Measurements from ENCODE around the gene SPIB. TPM values are rescaled to one million over a fixed set of nuclear protein-coding genes. Genes with fewer than 3 reads are reported as not detected.

SPIB gene
- total RNA-seq, 4 donors from 2014 or later = 0.66 to 3.5 (median 0.90) TPM; not detected in 1

- Histone ChIP-seq H3K27me3 (no peaks in the 10 kb centered on the region), H3K27ac (peak overlapping the region in 3 of 4 donors; percentile 98 to 100 (median 99)), H3K36me3 (peaks cover 0 to 55% (median 24%) of the 10 kb centered on the region in 3 donors), H3K9me3 (no peaks in the 10 kb centered on the region), H3K4me1 (peaks cover 0 to 55% (median 23%) of the 10 kb centered on the region in 4 donors), H3K4me3 (no peak overlapping the region)
- TF ChIP-seq EP300 (IDR thresholded peaks at IDR 0.05) (no peak), CTCF (IDR thresholded peaks at IDR 0.05) (no peak), POLR2A (IDR thresholded peaks at IDR 0.05) (no peak)
- DNase-seq (ENCODE audit: low spot score in 2 of 2) = no peak
- WGBS, 2 donors = 76 to 78% methylated on average over 9 of the region's 9 CpGs
Observed at GRCh38 chr19:50377517-50377916, 41.2 kb upstream of the SPIB start.

GRCh38 chr19:50378169-50378862 is 40.4 kb upstream of the SPIB start:
- no peaks in the 10 kb centered on the region for H3K9me3 ChIP-seq
- no peak overlapping the region for H3K4me3 ChIP-seq
- peak overlapping the region in 1 of 4 donors; percentile 70 for H3K27ac ChIP-seq
- peaks cover 0 to 63% (median 24%) of the 10 kb centered on the region in 3 donors for H3K36me3 ChIP-seq
- 91 to 92% methylated on average over 31 to 36 of the region's 36 CpGs for WGBS, 2 donors
- H3K27me3 ChIP-seq = no peaks in the 10 kb centered on the region
- H3K4me1 ChIP-seq = peaks cover 0 to 56% (median 23%) of the 10 kb centered on the region in 4 donors
- no peak for DNase-seq (ENCODE audit: low spot score in 2 of 2)
- no peak for TF ChIP-seq CTCF (IDR thresholded peaks at IDR 0.05)
- no peak for TF ChIP-seq EP300 (IDR thresholded peaks at IDR 0.05)
- TF ChIP-seq POLR2A (IDR thresholded peaks at IDR 0.05) = no peak

GRCh38 chr19:50378863-50379236 is 39.9 kb upstream of the SPIB start:
- DNase-seq (ENCODE audit: low spot score in 2 of 2) = no peak
- H3K27ac ChIP-seq = peak overlapping the region in 1 of 4 donors; percentile 70
- H3K36me3 ChIP-seq = peaks cover 0 to 63% (median 24%) of the 10 kb centered on the region in 3 donors
- H3K27me3 ChIP-seq = no peaks in the 10 kb centered on the region
- peaks cover 0 to 61% (median 23%) of the 10 kb centered on the region in 4 donors for H3K4me1 ChIP-seq
- 95 to 96% methylated on average over 7 to 8 of the region's 10 CpGs for WGBS, 2 donors
- no peaks in the 10 kb centered on the region for H3K9me3 ChIP-seq
- TF ChIP-seq CTCF (IDR thresholded peaks at IDR 0.05) = no peak
- H3K4me3 ChIP-seq = no peak overlapping the region

GRCh38 chr19:50379602-50380001 is 39.1 kb upstream of the SPIB start:
- H3K27me3 ChIP-seq = no peaks in the 10 kb centered on the region
- H3K9me3 ChIP-seq = no peaks in the 10 kb centered on the region
- WGBS, 2 donors = 85 to 90% methylated on average over 11 of the region's 11 CpGs

GRCh38 chr19:50380137-50380536 is 38.6 kb upstream of the SPIB start:
- DNase-seq (ENCODE audit: low spot score in 2 of 2) = no peak
- peak overlapping the region in 3 of 4 donors; percentile 23 to 70 (median 70) for H3K27ac ChIP-seq
- H3K36me3 ChIP-seq = peaks cover 0 to 63% (median 24%) of the 10 kb centered on the region in 3 donors
- TF ChIP-seq EP300 (IDR thresholded peaks at IDR 0.05) = peak in 1 of 2 donors; percentile 28
- TF ChIP-seq POLR2A (IDR thresholded peaks at IDR 0.05) = no peak
- no peak for TF ChIP-seq CTCF (IDR thresholded peaks at IDR 0.05)
- H3K4me1 ChIP-seq = peaks cover 0 to 70% (median 29%) of the 10 kb centered on the region in 4 donors
- H3K9me3 ChIP-seq = no peaks in the 10 kb centered on the region
- 35 to 58% methylated on average over 10 to 11 of the region's 11 CpGs for WGBS, 2 donors
- no peak overlapping the region for H3K4me3 ChIP-seq
- no peaks in the 10 kb centered on the region for H3K27me3 ChIP-seq

More at GRCh38 chr19:50379602-50380001, 39.1 kb upstream of the SPIB start:
- TF ChIP-seq EP300 (IDR thresholded peaks at IDR 0.05) = no peak
- DNase-seq (ENCODE audit: low spot score in 2 of 2) = no peak
- no peak overlapping the region for H3K4me3 ChIP-seq
- peaks cover 0 to 65% (median 24%) of the 10 kb centered on the region in 4 donors for H3K4me1 ChIP-seq
- peaks cover 0 to 63% (median 24%) of the 10 kb centered on the region in 3 donors for H3K36me3 ChIP-seq
- peak overlapping the region in 2 of 4 donors; percentile 70 for H3K27ac ChIP-seq
